K562 (cell line): ENCODE results near the gene RNF207. TPM values are rescaled to one million over a fixed set of nuclear protein-coding genes. Genes with fewer than 3 reads are reported as not detected.

Experiments
- ATAC-seq: fragments of 200-7000 bp; cut with Tn5 transposase; 3 replicates; pipeline ENCODE4 v1.9.1; 2020; ENCODE audit warnings: moderate library complexity
- BruUV-seq: library from RNA; stranded (reverse); fragments of 400-500 nt; replicated peaks from 2 replicates; lab custom pipeline; 2021; lab: Mats Ljungman, UMichigan
- CTCF ChIA-PET: fragments of 300-600 bp; formaldehyde crosslinking; extraction: SDS; loops from one replicate; lab custom pipeline; 2021; ENCODE audit warnings: low intra/inter-chr PET ratio; lab: Yijun Ruan, JAX
- POLR2A ChIA-PET: fragments of 300-600, 350-650 bp; sonication (Branson Sonifier 250); formaldehyde crosslinking; extraction: SDS; loops from one replicate; lab custom pipeline; 2021; ENCODE audit warnings: antibody characterized with exemption, inconsistent platforms; lab: Yijun Ruan, JAX
- DNase-seq, 4 experiments: peaks; one replicate each; pipeline versions ENCODE4 v3.0.0 to v3.0.0-alpha.2; 2011 to 2018; ENCODE audit warnings: low spot score in 3 of 4, mixed read lengths in 3 of 4; ENCODE audit errors: extremely low read depth in 1 of 4
- FAIRE-seq: peaks from 2 replicates; lab custom pipeline; 2011; peaks lifted over from hg19 to GRCh38; lab: Jason Lieb, UNC
- H2AFZ ChIP-seq: 2 replicates; pipeline ENCODE4 v1.6.0; 2011; ENCODE audit warnings: low read depth, low read length, control low read depth, inconsistent platforms
- H3K27ac ChIP-seq: fragments of 200-600 bp; 3 replicates; pipeline ENCODE4 v1.8.0; 2011; ENCODE audit warnings: low read depth, mild to moderate bottlenecking, control low read depth, inconsistent platforms, low read length, moderate library complexity, mixed read lengths; ENCODE audit errors: extremely low read depth
- H3K27me3 ChIP-seq, 2 experiments: fragments of 300-600 bp in 1 of 2; 2 replicates in 1 of 2; 3 replicates in 1 of 2; pipeline versions ENCODE4 v1.6.0 to v1.8.0; 2011; ENCODE audit warnings: inconsistent platforms in 2 of 2, low read length in 2 of 2, mild to moderate bottlenecking in 1 of 2, mixed read lengths in 1 of 2, moderate library complexity in 1 of 2; ENCODE audit not compliant: control insufficient read depth in 2 of 2, insufficient read depth in 2 of 2
- H3K36me3 ChIP-seq: fragments of 300-600 bp; 3 replicates; pipeline ENCODE4 v1.8.0; 2011; ENCODE audit warnings: mild to moderate bottlenecking, low read length, inconsistent platforms; ENCODE audit not compliant: control insufficient read depth, insufficient read depth
- H3K4me1 ChIP-seq, 2 experiments: fragments of 200-600 bp in 1 of 2; replicated peaks in 1 of 2; 2 replicates in 1 of 2; 3 replicates in 1 of 2; pipeline versions ENCODE4 v1.5.1 to v1.8.0; 2011; ENCODE audit warnings: inconsistent platforms in 2 of 2, low read length in 2 of 2, mild to moderate bottlenecking in 1 of 2, mixed read lengths in 1 of 2, moderate library complexity in 1 of 2; ENCODE audit not compliant: control insufficient read depth in 2 of 2, insufficient read depth in 2 of 2
- H3K4me2 ChIP-seq: 2 replicates; pipeline ENCODE4 v1.6.1; 2011; ENCODE audit warnings: low read length, control low read depth, inconsistent platforms, mixed read lengths; ENCODE audit not compliant: insufficient read depth
- H3K4me3 ChIP-seq: fragments of 200-600 bp; sonication (generic), shearing (Covaris generic); 2 replicates; pipeline ENCODE4 v1.5.1; 2016; ENCODE audit warnings: control low read depth, inconsistent platforms
- H3K79me2 ChIP-seq: fragments of 200-600 bp; 3 replicates; pipeline ENCODE4 v1.8.0; 2011; ENCODE audit warnings: low read length, inconsistent platforms; ENCODE audit not compliant: control insufficient read depth, insufficient read depth
- H3K9ac ChIP-seq, 2 experiments: 2 replicates each; pipeline versions ENCODE4 v1.6.0 to v1.6.1; 2011; ENCODE audit warnings: low read depth in 2 of 2, low read length in 2 of 2, control low read depth in 1 of 2, inconsistent platforms in 1 of 2, mild to moderate bottlenecking in 1 of 2, mixed read lengths in 1 of 2; ENCODE audit not compliant: insufficient read depth in 1 of 2
- H3K9me1 ChIP-seq: one replicate; pipeline ENCODE4 v1.6.0; 2011; ENCODE audit warnings: inconsistent platforms, mild to moderate bottlenecking, low read length, moderate library complexity; ENCODE audit not compliant: control insufficient read depth, insufficient read depth
- H3K9me3 ChIP-seq: replicated peaks from 2 replicates; pipeline ENCODE4 v1.5.1; 2011; ENCODE audit warnings: low read depth, low read length, inconsistent platforms; ENCODE audit not compliant: control insufficient read depth, insufficient read depth
- H4K20me1 ChIP-seq: replicated peaks from 2 replicates; pipeline ENCODE4 v1.6.1; 2011; ENCODE audit warnings: low read length, inconsistent platforms, mixed read lengths; ENCODE audit not compliant: control insufficient read depth, insufficient read depth
- HDAC2 ChIP-seq: fragments of 450-650 bp; IDR thresholded peaks from 2 replicates; pipeline ENCODE4 v1.6.1; 2016; ENCODE audit warnings: mild to moderate bottlenecking
- NFYB ChIP-seq: IDR thresholded peaks from 2 replicates; pipeline ENCODE4 v1.6.1; 2011; ENCODE audit warnings: mild to moderate bottlenecking, moderate library complexity; ENCODE audit not compliant: insufficient read length; ENCODE audit errors: extremely low read depth
- NUFIP1 ChIP-seq: fragments of 450-650 bp; IDR thresholded peaks from 2 replicates; pipeline ENCODE4 v1.6.1; 2018; ENCODE audit not compliant: partially characterized antibody
- PCBP1 ChIP-seq: fragments of 200-400 bp; formaldehyde crosslinking; IDR thresholded peaks from 2 replicates; pipeline ENCODE4 v1.6.1; 2018; ENCODE audit warnings: mild to moderate bottlenecking, low read depth, low read length; ENCODE audit not compliant: poor library complexity, severe bottlenecking
- PKNOX1 ChIP-seq: fragments of 450-650 bp; IDR thresholded peaks from 2 replicates; pipeline ENCODE4 v1.6.1; 2016
- SUPT5H ChIP-seq: fragments of 450-650 bp; IDR thresholded peaks from 2 replicates; pipeline ENCODE4 v1.6.1; 2016
- TARDBP ChIP-seq: fragments of 450-650 bp; IDR thresholded peaks from 2 replicates; pipeline ENCODE4 v1.6.1; 2016
- ZNF263 ChIP-seq: sonication (generic); formaldehyde crosslinking; IDR thresholded peaks from 2 replicates; pipeline ENCODE4 v1.8.0; 2022; ENCODE audit warnings: mild to moderate bottlenecking, missing genetic modification reagents, borderline replicate concordance
- ZNF3 ChIP-seq: fragments of 250-450 bp; sonication (Bioruptor Pico); IDR thresholded peaks from 2 replicates; pipeline ENCODE4 v1.5.0; 2021; ENCODE audit warnings: mild to moderate bottlenecking, moderate library complexity
- ZNF41 ChIP-seq: fragments of 250-450 bp; sonication (Bioruptor Pico); conservative IDR thresholded peaks from 2 replicates; pipeline ENCODE4 v1.4.0; 2020; ENCODE audit warnings: mild to moderate bottlenecking
- ZNF699 ChIP-seq: fragments of 250-450 bp; sonication (Bioruptor Pico); IDR thresholded peaks from 2 replicates; pipeline ENCODE4 v1.8.0; 2021; ENCODE audit warnings: mild to moderate bottlenecking, moderate library complexity; ENCODE audit not compliant: insufficient replicate concordance
- WGBS: fragments of 100-300 bp; shearing (Covaris generic); methylation state at CpG from one replicate; pipeline ENCODE4 v1.1.6; 2016; ENCODE audit warnings: low coverage, mixed read lengths; ENCODE audit not compliant: insufficient coverage; ENCODE audit errors: missing lambda C conversion rate; 5-methylcytosine and 5-hydroxymethylcytosine counted together
- in situ Hi-C: fragments of 300-500 bp; cut with MboI; formaldehyde crosslinking; loops from 4 replicates; pipeline ENCODE4 v1.15.0; 2018; ENCODE audit warnings: inconsistent platforms, mixed read lengths
- intact Hi-C: fragments of 100-400 bp; cut with micrococcal nuclease; formaldehyde crosslinking; loops from 2 replicates; pipeline ENCODE4 v1.14.2; 2022
- polyA plus RNA-seq, 8 experiments: library from polyadenylated mRNA; depleted of rRNA in 4 of 8; stranded (reverse) in 5 of 8; unstranded in 3 of 8; fragments of >200 nt; fragmentation: Nextera tagmentation in 2 of 8; fragmentation: Illumina TruSeq in 1 of 8; extraction: Ambion mirVana in 2 of 8; extraction: Trizol in 1 of 8; gene quantifications; 2 replicates each; pipeline versions ENCODE4 v1.2.1 to v1.2.3, GENCODE V29; 2011 to 2014; ENCODE audit warnings: inconsistent platforms in 1 of 8, missing spikeins in 1 of 8
- total RNA-seq, 7 experiments: library from RNA; depleted of rRNA in 6 of 7; stranded (reverse); fragments of >200 nt in 6 of 7; fragmentation: Illumina TruSeq in 2 of 7; extraction: Trizol in 2 of 7; gene quantifications; 2 replicates each; pipeline versions ENCODE4 v1.2.1 to v1.2.3, GENCODE V29; 2011 to 2021; ENCODE audit warnings: low replicate concordance in 1 of 7
- TF ChIP-seq, protein P1 (sequence below): fragments of 250-450 bp; sonication (Bioruptor Pico); IDR thresholded peaks from 2 replicates; pipeline ENCODE4 v1.5.0; 2021
- TF ChIP-seq, protein P2 (sequence below): fragments of 450-650 bp; formaldehyde crosslinking; IDR thresholded peaks from 2 replicates; pipeline ENCODE4 v1.4.0; 2022; ENCODE audit warnings: missing genetic modification characterization
- TF ChIP-seq, protein P3 (sequence below): fragments of 450-650 bp; IDR thresholded peaks from 2 replicates; pipeline ENCODE4 v1.6.1; 2017; ENCODE audit warnings: antibody characterized with exemption, mild to moderate bottlenecking

The RNF207 gene
- total and polyA plus RNA-seq, 9 of the 15 experiments (the other 6 are each of a cell fraction or from before 2014, with no cell fraction given) = 2.7 to 30.6 (median 12.9) TPM

GRCh38 chr1:6261615-6261995 is 55.7 kb downstream of the RNF207 start:
- Histone ChIP-seq H3K9me1 (no peaks in the 10 kb centered on the region), H3K79me2 (no peaks in the 10 kb centered on the region), H3K4me3 (peak overlapping the region; percentile 46; the same call in 1 of the 2 replicates), H3K9me3 (no peaks in the 10 kb centered on the region), H3K4me1 (peaks cover 0 to 68% of the 10 kb centered on the region in 2 experiments; a peak in 3 of 5 replicates), H2AFZ (peak overlapping the region; percentile 71; the same call in 1 of the 2 replicates), H3K27me3 (peaks cover 0 to 15% of the 10 kb centered on the region in 2 experiments; a peak in 2 of 5 replicates), H3K4me2 (peak overlapping the region; percentile 71), H3K9ac (peak overlapping the region in 1 of 2 experiments; percentile 78; a peak in 2 of 4 replicates), H3K36me3 (no peaks in the 10 kb centered on the region; the same call in 1 of the 3 replicates), H3K27ac (no peak overlapping the region), H4K20me1 (peaks cover 26% of the 10 kb centered on the region)
- CTCF ChIA-PET = interaction anchor here (0.6 kb wide), 1 partner anchor 15 kb away, joined by 3 read pairs; no protein-coding TSS in a partner anchor
- POLR2A ChIA-PET = interaction anchor here (0.6 to 0.7 kb wide), 2 partner anchors 62 to 336 kb away, joined by 3 to 4 read pairs; no protein-coding TSS in a partner anchor
- peak; percentile 22 for ATAC-seq
- BruUV-seq = no TSS peak
- intact Hi-C loops (no loop called here), in situ Hi-C loops (loop anchor here (25.0 kb wide), 1 partner anchor 951 kb away; no protein-coding TSS in a partner anchor)
- peak; percentile 68 to 71 (median 70) for DNase-seq
- WGBS = 11% methylated on average over 12 of the region's 15 CpGs
- peak; percentile 58 for FAIRE-seq
- TF ChIP-seq ZNF3 = no peak
- no peak for TF ChIP-seq NUFIP1
- TF ChIP-seq, protein P1, sequence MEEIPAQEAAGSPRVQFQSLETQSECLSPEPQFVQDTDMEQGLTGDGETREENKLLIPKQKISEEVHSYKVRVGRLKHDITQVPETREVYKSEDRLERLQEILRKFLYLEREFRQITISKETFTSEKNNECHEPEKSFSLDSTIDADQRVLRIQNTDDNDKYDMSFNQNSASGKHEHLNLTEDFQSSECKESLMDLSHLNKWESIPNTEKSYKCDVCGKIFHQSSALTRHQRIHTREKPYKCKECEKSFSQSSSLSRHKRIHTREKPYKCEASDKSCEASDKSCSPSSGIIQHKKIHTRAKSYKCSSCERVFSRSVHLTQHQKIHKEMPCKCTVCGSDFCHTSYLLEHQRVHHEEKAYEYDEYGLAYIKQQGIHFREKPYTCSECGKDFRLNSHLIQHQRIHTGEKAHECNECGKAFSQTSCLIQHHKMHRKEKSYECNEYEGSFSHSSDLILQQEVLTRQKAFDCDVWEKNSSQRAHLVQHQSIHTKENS (CRISPR knock-in tag) = no peak
- TF ChIP-seq PKNOX1 = peak; percentile 70
- no peak for TF ChIP-seq SUPT5H
- peak; percentile 62; the same call in 1 of the 2 replicates for TF ChIP-seq ZNF263 (CRISPR knock-in tag)
- TF ChIP-seq HDAC2 = no peak
- TF ChIP-seq NFYB = no peak
- TF ChIP-seq TARDBP = no peak
- peak; percentile 12 for TF ChIP-seq PCBP1
- TF ChIP-seq, protein P2, sequence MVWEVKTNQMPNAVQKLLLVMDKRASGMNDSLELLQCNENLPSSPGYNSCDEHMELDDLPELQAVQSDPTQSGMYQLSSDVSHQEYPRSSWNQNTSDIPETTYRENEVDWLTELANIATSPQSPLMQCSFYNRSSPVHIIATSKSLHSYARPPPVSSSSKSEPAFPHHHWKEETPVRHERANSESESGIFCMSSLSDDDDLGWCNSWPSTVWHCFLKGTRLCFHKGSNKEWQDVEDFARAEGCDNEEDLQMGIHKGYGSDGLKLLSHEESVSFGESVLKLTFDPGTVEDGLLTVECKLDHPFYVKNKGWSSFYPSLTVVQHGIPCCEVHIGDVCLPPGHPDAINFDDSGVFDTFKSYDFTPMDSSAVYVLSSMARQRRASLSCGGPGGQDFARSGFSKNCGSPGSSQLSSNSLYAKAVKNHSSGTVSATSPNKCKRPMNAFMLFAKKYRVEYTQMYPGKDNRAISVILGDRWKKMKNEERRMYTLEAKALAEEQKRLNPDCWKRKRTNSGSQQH (CRISPR knock-in tag) = no peak
- TF ChIP-seq, protein P3, sequence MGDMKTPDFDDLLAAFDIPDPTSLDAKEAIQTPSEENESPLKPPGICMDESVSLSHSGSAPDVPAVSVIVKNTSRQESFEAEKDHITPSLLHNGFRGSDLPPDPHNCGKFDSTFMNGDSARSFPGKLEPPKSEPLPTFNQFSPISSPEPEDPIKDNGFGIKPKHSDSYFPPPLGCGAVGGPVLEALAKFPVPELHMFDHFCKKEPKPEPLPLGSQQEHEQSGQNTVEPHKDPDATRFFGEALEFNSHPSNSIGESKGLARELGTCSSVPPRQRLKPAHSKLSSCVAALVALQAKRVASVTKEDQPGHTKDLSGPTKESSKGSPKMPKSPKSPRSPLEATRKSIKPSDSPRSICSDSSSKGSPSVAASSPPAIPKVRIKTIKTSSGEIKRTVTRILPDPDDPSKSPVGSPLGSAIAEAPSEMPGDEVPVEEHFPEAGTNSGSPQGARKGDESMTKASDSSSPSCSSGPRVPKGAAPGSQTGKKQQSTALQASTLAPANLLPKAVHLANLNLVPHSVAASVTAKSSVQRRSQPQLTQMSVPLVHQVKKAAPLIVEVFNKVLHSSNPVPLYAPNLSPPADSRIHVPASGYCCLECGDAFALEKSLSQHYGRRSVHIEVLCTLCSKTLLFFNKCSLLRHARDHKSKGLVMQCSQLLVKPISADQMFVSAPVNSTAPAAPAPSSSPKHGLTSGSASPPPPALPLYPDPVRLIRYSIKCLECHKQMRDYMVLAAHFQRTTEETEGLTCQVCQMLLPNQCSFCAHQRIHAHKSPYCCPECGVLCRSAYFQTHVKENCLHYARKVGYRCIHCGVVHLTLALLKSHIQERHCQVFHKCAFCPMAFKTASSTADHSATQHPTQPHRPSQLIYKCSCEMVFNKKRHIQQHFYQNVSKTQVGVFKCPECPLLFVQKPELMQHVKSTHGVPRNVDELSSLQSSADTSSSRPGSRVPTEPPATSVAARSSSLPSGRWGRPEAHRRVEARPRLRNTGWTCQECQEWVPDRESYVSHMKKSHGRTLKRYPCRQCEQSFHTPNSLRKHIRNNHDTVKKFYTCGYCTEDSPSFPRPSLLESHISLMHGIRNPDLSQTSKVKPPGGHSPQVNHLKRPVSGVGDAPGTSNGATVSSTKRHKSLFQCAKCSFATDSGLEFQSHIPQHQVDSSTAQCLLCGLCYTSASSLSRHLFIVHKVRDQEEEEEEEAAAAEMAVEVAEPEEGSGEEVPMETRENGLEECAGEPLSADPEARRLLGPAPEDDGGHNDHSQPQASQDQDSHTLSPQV = no peak
- no peak for TF ChIP-seq ZNF41 (CRISPR knock-in tag)
- TF ChIP-seq ZNF699 (CRISPR knock-in tag) = no peak
